Activated naive CD4-positive, alpha-beta T cell (primary cell): Measurements from ENCODE around the gene C1QB.
"Not testable (repeated sequence)": the region's sequence is repeated elsewhere in the genome, so short reads cannot be mapped to it uniquely, and the experiment has no call there.

Experiments used
- DNase-seq, 4 experiments: peaks; one replicate each; lab custom pipeline; 2025; lab: John Stamatoyannopoulos, UW

C1QB gene

GRCh38 chr1:22696610-22697009, 43.6 kb downstream of the C1QB start:
- no peak for DNase-seq

DNA sequence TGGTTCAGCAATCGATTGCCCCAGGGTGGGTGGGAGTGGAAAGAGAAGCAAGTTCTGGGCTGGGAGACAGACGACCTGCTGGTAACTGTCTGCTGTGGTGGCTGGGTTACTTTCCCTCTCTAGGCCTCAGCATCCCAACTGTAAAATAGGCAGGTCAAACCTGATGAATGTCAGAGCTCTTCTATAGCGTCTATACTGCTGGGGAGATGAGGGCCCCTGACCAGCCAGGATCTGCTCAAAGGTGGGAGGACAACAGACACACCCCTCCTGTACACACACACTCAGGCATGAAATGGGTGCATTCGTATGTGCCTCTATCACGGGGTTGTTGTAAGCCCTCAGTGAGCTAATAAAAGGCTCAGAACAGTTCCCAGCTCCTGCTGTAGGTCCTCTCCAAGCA, 44.9 kb downstream of the C1QB start:
- DNase-seq = no peak

DNA sequence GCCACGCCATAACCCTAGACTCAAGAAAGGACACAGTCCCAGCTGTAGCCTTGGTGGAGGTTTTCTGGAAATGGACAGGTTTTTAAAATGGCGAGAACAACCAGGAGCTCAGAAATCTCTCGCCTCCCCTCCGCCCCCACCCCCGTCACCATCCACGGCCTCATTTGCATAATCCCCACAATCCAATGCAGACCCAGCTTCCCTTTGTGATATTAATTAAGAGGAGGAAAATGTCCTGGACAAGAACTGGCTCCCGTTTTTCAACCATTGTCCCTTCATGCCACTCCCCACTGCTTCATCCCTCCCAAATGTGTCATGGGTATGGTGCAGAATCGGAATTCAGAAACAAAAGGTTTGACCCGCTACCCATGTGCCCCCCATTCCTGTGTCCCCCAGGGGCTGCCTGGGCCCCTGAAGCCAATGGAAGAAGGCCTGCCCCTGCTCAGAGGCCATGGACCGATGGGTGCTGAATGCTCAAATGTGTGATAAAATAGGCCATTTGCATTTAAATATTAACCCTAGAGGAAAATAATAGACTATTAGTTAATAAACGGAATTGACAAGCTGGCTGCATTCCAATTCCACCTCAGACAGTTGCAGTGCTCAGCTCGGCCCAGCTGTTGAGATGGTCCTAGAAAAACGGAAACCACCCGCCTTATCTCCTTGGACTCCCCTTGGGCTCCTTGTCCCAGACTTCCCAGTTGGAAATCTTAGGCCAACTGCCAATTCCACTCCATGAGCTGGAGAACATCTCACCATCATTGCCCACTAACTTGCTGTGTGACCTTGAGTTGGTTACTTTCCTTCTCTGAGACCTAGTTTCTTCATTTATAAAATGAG, 46.9 kb downstream of the C1QB start:
- DNase-seq = no peak

- no peak for DNase-seq
These were observed 49.5 kb downstream of the C1QB start for GRCh38 chr1:22702296-22703085.

DNA sequence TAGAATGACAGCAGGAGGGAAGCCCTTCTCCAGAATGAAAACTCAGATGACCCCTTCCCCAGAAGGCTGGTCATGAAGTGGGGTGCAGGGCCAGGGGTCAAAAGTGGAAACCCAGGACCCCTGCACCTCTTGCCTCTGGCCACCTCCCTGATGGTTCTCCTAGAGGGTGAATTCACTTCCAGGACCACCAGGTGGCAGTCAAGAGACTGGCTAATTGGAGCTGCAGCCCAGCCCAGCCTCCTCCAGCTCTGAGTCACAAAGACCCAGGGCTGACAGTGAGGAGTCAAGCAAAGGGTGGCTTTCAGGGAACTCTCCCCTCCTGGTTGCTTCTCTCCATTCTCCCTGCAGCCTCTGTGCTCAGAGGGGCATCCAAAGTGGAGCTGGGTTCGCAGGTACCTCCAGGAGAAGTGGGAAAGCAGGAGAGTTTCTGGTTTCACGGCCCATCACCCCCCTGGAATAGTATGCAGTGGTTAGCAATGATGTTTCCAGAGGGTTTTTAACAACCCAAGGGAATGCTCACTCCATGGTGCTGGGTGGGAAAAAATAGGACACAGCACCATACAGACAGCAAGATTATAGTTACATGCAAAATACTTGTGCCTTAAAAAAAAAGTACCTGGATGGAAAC, 51.5 kb downstream of the C1QB start:
- DNase-seq = peak; percentile 30 to 47 (median 38)

DNA sequence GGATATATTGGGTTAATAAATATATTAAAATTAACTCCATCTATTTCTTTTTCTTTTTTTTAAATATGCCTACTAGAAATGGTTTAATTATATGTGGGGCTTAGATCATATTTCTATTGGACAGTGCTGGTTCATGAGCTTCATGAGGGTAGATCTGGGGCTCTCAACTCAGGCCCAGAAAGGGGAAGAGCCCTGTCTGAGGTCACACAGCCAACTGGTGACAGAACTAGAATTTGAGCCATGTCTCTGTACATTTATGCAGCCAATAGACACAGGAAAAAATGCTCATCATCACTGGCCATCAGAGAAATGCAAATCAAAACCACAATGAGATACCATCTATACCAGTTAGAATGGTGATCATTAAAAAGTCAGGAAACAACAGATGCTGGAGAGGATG, 52.5 kb downstream of the C1QB start:
- DNase-seq = no peak

- not testable (repeated sequence) for DNase-seq
These were observed 53.1 kb downstream of the C1QB start for GRCh38 chr1:22706100-22706499.

DNA sequence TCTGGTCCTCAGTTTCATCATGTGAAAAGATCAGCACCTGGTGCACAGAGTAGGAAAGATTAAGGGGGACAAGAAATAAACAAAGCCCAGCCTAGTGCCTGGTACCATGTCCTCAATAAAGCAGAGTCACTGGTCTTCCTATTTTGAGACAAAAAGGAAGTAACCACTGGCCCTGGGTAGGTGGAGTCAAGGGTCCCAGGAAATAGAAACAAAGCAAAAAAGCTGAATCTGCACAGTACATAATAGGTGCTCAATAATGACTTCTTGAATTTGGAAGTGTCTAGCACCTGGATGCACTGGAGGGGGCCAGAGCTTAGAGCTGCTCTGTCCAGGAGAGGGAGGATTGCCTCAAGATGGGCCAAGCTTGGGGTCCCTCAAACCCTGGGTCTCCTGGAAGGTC, 55.7 kb downstream of the C1QB start:
- DNase-seq = no peak

- no peak for DNase-seq
These were observed 56.2 kb downstream of the C1QB start for GRCh38 chr1:22709227-22709626.

DNA sequence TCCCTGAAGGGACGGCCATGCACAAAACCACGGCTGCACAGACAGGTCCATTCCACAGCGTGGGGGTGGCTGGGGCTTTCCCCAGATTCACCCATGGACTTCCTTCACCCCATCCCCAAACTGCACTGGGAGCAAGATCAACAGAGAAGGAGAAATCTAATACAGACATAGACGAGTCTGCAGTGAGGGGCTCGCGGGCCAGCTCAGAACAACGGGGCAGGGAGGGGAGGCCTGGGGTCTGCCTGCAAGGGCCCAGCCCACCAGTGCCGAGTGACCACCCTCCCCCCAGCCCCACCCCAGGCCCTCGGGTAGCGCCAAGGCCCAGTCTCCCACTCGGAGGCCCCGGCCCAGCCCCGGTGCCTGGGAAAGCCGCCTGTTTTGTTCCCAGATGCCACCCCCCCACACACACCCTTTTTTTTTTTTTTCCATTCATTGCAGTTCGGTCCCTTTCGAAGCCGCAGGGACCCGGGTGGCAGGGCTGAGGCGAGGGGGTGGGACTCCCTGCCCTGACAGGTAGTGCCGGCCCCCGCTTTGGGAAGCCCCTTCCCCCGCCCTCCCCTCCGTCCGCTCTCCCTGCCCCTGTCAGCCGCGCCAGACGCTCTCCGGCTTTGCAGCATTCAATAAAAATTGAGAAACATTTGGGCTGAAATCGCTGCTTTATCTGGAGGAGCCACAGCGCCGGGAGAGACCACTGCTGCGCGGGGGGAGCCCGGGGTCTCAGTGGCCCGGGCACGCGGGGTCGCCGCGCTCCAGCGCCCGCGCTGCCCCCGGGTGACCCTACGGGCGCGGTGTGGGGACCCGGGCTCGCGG, 57.1 kb downstream of the C1QB start:
- no peak for DNase-seq

DNA sequence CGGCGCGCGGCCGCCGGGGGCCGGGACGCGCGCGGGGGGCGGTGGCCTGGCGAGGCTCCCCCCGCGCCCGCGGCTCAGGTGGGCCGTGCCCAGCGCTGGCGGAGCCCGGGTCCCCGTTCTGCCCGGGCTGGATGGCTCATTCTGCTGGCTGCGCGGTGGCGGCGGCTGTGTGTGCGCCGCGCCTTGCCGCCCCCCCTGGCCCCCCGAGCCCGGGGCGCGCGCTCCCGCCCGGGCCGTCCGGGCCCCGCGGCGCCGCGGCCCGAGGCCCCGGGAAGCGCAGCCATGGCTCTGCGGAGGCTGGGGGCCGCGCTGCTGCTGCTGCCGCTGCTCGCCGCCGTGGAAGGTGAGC, 57.6 kb downstream of the C1QB start, which contains the start of gene EPHB2:
EPHB2 (plus strand) TSS at position 139 of the 349 bp plus-strand sequence; CDS start at position 283, 144 bp downstream.
- no peak for DNase-seq

GRCh38 chr1:22711071-22711470, 58.0 kb downstream of the C1QB start:
- no peak for DNase-seq
